Effector memory CD4-positive, alpha-beta T cell (primary cell): Measurements from ENCODE around the gene URI1.

Experiments
- DNase-seq, 3 donors: peaks; one replicate each; pipeline ENCODE4 v3.0.0-alpha.2; 2020
- H3K27ac ChIP-seq: 2 replicates; pipeline ENCODE4 v1.7.0; 2013; ENCODE audit warnings: mild to moderate bottlenecking, low read length, moderate library complexity; ENCODE audit not compliant: insufficient read depth, poor library complexity, severe bottlenecking
- H3K27me3 ChIP-seq: replicated peaks from 2 replicates; pipeline ENCODE4 v1.7.0; 2013; ENCODE audit warnings: mild to moderate bottlenecking, low read length; ENCODE audit not compliant: insufficient read depth, control insufficient read depth, poor library complexity, severe bottlenecking
- H3K36me3 ChIP-seq: 2 replicates; pipeline ENCODE4 v1.7.0; 2013; ENCODE audit warnings: mild to moderate bottlenecking, low read length, moderate library complexity; ENCODE audit not compliant: control insufficient read depth, insufficient read depth
- H3K4me1 ChIP-seq: 2 replicates; pipeline ENCODE4 v1.7.0; 2013; ENCODE audit warnings: low read length, mild to moderate bottlenecking; ENCODE audit not compliant: control insufficient read depth, insufficient read depth, poor library complexity, severe bottlenecking
- H3K4me3 ChIP-seq: 2 replicates; pipeline ENCODE4 v1.7.0; 2013; ENCODE audit warnings: low read length, low read depth, mild to moderate bottlenecking; ENCODE audit not compliant: insufficient read depth, poor library complexity, severe bottlenecking
- H3K9me3 ChIP-seq: 2 replicates; pipeline ENCODE4 v1.7.0; 2013; ENCODE audit warnings: mild to moderate bottlenecking, low read length, moderate library complexity; ENCODE audit not compliant: control insufficient read depth

The URI1 gene

DNA sequence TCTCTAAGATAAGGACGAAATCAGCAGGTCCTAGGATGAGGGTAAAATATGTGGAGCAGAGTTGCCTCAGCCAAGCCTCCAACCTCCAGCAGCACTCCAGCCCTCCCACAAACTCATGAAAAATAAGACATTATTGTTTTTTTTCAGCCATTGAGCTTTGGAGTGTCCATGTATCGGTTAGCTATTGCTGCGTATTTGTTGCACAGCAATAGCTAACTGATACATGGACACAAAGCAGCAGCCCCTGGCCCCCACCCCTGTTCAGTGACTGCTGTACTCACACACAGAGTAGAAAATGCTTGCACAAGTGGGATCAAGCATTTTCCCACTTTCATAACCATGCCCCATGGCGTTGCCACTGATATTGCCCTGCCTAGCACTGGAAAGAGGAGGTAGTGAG is 19.1 kb upstream of the URI1 start:
- Histone ChIP-seq H3K4me1 (no peaks in the 10 kb centered on the region), H3K9me3 (no peaks in the 10 kb centered on the region), H3K27me3 (no peaks in the 10 kb centered on the region), H3K27ac (no peak overlapping the region), H3K4me3 (no peak overlapping the region), H3K36me3 (no peaks in the 10 kb centered on the region)
- no peak for DNase-seq

DNA sequence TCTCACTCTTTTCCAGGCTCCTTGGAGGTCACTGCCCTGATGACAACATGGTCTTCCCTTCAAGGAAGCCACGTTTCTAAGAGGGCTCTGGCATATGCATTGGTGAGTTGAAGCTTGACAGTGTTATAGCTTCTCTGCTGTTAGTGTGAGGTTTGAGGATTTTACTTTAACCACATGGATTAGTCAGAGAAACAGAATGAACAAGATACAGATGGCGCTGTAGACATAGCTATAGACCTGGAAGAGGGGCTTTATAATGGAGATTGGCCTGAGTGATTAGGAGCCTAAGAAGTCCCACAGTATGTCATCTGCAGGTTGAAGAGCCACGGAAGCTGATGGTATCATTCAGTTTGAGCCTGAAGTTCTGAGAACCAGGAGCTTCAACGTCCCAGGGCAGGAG is 18.4 kb upstream of the URI1 start:
- H3K4me3 ChIP-seq: no peak overlapping the region
- H3K27me3 ChIP-seq: no peaks in the 10 kb centered on the region
- DNase-seq: no peak
- H3K27ac ChIP-seq: no peak overlapping the region
- no peaks in the 10 kb centered on the region for H3K4me1 ChIP-seq
- H3K36me3 ChIP-seq: no peaks in the 10 kb centered on the region
- no peaks in the 10 kb centered on the region for H3K9me3 ChIP-seq

DNA sequence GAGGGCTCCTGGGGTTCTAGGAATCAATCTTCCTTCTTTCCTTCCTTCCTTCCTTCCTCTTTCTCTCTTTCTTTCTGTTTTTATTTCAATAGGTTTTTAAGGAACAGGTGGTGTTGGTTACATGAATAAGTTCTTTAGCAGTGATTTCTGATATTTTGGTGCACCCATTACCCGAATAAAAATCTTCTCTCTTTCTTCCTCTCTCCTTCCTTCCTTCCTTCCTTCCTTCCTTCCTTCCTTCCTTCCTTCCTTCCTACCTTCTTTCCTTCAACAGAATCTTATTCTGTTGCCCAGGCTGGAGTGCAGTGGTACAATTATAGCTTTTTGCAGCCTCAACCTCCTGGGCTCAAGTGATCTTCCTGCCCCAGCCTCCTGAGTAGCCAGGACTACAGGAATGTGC is 16.0 kb upstream of the URI1 start:
- Histone ChIP-seq H3K9me3 (no peaks in the 10 kb centered on the region), H3K27ac (no peak overlapping the region), H3K36me3 (no peaks in the 10 kb centered on the region), H3K27me3 (no peaks in the 10 kb centered on the region), H3K4me3 (no peak overlapping the region), H3K4me1 (no peaks in the 10 kb centered on the region)
- DNase-seq: no peak

DNA sequence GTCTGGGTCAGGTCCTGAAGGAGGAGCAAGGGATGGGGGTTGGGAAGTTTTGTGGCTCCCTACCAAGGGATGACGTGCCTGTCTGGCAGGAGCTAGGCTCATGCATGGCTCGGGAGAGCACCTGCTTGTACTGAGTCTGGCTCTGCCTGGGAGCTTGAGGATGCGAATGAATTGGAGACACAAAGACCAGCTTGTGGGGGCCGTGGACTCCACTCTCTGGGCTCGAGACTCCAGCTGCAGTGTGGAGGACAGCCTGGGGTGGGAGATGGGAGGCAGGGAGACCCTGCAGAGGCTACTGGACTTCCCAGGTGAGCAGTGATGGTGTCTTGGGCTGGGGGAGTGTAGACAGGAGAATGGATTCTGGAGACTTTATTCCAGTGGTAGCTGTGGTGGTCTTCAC is 15.2 kb upstream of the URI1 start:
- Histone ChIP-seq H3K4me1 (no peaks in the 10 kb centered on the region), H3K4me3 (no peak overlapping the region), H3K9me3 (no peaks in the 10 kb centered on the region), H3K27ac (no peak overlapping the region), H3K27me3 (no peaks in the 10 kb centered on the region), H3K36me3 (no peaks in the 10 kb centered on the region)
- DNase-seq: no peak

DNA sequence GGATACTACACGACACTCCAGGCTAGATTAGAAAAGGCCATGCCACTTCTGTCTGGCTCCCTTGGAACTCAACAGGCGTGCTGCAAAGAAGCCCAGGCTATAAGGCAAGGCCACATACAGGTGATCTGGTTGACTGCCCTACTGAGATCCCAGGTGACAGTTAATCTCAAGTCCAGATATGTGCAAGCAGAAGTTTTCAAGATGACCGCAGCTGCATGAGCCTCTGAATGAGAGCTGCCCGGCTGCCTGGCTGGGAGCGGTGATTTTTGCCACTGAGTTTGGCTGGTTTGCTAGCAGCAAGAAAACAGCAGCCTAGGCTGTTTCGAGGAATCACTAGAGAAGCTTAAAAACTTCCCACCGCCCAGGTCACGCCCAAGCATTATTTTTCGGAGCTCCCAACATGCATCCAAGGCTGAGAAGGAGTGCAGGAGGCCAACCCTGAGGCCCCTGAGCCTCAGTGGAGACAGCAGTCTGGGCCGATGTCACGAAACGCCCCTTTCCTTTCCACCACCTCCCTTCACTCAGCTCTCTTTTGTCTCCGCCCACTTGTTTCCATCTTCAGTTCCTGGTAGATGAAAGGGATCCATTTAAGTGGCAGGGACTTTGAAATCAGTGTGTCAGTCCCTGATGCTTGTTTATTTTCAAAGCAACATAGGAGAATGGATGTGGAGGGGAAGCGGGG is 14.0 kb upstream of the URI1 start:
- Histone ChIP-seq H3K27me3 (no peaks in the 10 kb centered on the region), H3K9me3 (no peaks in the 10 kb centered on the region), H3K27ac (no peak overlapping the region), H3K36me3 (no peaks in the 10 kb centered on the region), H3K4me3 (no peak overlapping the region), H3K4me1 (no peaks in the 10 kb centered on the region)
- DNase-seq: no peak

DNA sequence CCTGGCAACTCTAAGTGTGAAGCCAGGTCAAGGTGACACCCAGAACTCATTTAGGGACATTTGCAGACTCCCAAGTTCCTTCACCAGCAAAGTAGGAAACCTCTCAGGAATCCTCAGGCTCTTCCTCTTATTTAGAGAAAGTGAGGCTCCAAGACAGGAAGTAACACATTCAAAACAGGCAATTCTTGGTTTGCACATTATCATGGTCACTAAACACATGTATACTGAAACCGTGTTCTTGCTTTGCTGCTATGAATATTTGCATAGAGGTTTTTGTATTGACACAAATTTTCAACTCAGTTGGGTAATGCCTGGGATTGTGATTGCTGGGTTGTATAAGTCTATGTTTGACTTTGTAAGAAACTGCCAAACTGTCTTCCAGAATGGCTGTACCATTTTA is 13.2 kb upstream of the URI1 start:
- DNase-seq: no peak
- Histone ChIP-seq H3K4me3 (no peak overlapping the region), H3K27ac (no peak overlapping the region), H3K27me3 (no peaks in the 10 kb centered on the region), H3K9me3 (no peaks in the 10 kb centered on the region), H3K4me1 (no peaks in the 10 kb centered on the region), H3K36me3 (no peaks in the 10 kb centered on the region)

DNA sequence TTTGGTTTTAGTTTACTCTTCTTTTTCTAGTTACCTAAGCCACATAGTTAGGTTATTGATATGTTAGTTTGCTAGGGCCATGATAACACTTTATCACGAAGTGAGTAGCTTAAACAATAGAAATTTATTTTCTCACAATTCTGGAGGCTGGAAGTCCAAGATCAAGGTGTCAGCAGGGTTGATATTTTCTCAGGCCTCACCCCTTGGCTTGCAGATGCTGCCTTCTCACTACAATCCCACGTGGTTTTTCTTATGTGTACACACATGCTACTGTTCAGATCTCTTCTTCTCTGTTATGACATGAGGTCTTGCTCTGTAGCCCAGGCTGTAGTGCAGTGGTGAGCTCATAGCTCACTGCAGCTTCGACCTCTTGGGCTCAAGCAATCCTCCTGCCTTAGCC is 7.8 kb upstream of the URI1 start:
- H3K4me1 ChIP-seq: no peaks in the 10 kb centered on the region

DNA sequence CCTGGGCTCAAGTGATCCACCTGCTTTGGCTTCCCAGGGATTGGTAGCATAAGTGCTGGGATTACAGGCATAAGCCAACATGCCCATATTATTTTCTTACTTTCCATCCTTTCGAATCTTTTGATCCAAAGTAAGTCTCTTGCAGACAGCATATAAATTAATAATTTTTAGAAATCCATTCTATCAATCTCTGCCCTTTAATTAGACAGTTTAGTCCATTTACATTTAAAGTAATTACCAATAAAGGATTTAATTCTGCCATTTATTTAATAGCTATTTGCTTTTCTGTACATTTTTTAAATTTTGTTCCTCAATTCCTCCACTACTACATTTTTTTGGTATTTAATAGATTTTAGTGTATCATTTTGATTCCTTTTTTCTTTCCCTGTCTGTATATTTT is 7.3 kb upstream of the URI1 start:
- DNase-seq: no peak
- H3K4me1 ChIP-seq: no peaks in the 10 kb centered on the region
- no peak overlapping the region for H3K4me3 ChIP-seq
- no peaks in the 10 kb centered on the region for H3K9me3 ChIP-seq
- H3K27ac ChIP-seq: no peak overlapping the region
- H3K27me3 ChIP-seq: no peaks in the 10 kb centered on the region
- H3K36me3 ChIP-seq: no peaks in the 10 kb centered on the region

More for the DNA sequence above, 7.8 kb upstream of the URI1 start:
- H3K36me3 ChIP-seq: no peaks in the 10 kb centered on the region
- no peak overlapping the region for H3K4me3 ChIP-seq
- no peak for DNase-seq
- no peak overlapping the region for H3K27ac ChIP-seq
- H3K9me3 ChIP-seq: no peaks in the 10 kb centered on the region
- no peaks in the 10 kb centered on the region for H3K27me3 ChIP-seq

DNA sequence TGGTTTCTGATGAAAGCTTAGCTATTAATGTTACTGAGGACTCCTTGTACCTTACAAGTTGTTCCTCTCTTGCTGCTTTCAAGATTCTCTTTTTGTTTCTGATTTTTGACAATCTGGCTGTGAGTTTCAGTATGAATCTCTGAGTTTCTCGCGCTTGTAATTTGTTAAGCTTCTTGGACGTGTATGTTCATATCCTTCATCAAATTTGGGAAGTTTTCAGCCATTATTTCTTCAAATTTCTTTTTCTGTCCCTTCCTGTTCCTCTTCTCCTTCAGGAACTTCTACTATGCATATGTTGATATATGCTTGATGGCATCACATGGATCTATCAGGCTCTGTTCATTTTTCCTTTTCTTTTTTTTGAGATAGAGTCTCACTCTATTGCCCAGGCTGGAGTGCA is 5.6 kb upstream of the URI1 start:
- H3K4me1 ChIP-seq: no peaks in the 10 kb centered on the region
- DNase-seq: no peak
- no peak overlapping the region for H3K27ac ChIP-seq
- H3K27me3 ChIP-seq: no peaks in the 10 kb centered on the region
- H3K9me3 ChIP-seq: no peaks in the 10 kb centered on the region
- no peak overlapping the region for H3K4me3 ChIP-seq
- no peaks in the 10 kb centered on the region for H3K36me3 ChIP-seq

DNA sequence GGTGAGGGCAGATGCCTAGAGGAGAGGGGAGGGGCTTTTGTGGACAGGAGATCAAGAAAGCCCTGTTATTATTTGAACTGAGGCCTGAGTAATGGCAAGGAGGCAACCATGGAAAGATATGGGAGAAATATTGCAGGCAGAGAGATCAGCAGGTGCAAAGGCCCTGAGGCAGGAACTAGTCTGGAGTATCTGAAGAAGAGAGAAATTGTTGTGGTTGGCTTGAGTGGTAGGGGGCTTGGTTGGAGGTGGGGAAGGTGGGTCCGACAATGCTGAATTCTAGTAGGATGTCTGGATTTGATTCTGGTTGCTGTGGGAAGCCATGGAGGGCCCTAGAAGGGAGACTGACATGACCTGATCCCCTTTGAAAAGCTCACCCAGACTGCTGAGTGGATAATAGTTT is 2.4 kb upstream of the URI1 start:
- no peaks in the 10 kb centered on the region for H3K36me3 ChIP-seq
- H3K27ac ChIP-seq: no peak overlapping the region
- no peak for DNase-seq
- H3K4me3 ChIP-seq: no peak overlapping the region
- H3K4me1 ChIP-seq: peaks cover 14% of the 10 kb centered on the region
- no peaks in the 10 kb centered on the region for H3K27me3 ChIP-seq
- no peaks in the 10 kb centered on the region for H3K9me3 ChIP-seq
